OCI-LY3 (cell line): Measurements from ENCODE around the gene MCAT.

Experiments used
- EZH2phosphoT487 ChIP-seq: fragments of 200-600 bp; shearing (Covaris generic); IDR thresholded peaks from 2 replicates; pipeline ENCODE4 v1.6.1; 2018; ENCODE audit warnings: antibody characterized with exemption, mixed run types, low read depth
- TF ChIP-seq, protein P1 (sequence below): fragments of 200-600, 300-600 bp; sonication (generic); IDR thresholded peaks from 2 replicates; pipeline ENCODE4 v1.5.1; 2014; ENCODE audit warnings: antibody characterized with exemption, low read length, low read depth

DNA sequence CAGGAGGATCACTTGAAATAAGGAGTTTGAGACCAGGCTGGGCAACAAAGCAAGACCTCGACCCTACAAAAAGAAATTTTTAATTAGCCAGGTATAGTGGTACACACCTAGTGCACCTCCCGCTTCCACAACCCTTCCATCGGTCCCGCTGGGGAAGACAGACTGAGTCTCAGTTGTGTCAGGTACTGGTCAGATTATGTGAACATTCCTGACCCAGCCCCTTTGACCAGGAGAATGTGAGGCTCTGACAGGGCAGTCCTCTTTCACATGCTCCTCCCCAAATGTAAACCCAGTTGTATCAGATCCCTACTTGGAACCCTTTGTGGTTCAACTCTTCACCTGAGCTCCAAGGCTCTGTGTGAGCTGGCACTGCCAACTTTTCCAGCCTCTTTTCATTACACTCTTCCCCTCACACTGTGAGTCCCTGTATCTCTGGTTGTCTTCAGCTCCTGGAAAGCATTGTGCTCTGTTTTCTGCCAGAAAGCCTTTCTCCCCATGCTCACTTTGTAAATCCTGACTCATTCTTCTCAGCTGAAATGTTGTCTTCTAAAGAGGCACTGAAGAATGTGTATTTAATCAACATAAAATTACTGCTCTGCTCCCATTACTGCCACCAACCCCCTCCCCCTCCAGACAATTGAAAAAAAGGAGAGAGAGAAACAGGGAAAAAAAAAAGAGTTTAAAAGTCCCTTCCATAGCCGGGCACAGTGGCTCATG is 45.8 kb upstream of the MCAT start:
- TF ChIP-seq, protein P1, sequence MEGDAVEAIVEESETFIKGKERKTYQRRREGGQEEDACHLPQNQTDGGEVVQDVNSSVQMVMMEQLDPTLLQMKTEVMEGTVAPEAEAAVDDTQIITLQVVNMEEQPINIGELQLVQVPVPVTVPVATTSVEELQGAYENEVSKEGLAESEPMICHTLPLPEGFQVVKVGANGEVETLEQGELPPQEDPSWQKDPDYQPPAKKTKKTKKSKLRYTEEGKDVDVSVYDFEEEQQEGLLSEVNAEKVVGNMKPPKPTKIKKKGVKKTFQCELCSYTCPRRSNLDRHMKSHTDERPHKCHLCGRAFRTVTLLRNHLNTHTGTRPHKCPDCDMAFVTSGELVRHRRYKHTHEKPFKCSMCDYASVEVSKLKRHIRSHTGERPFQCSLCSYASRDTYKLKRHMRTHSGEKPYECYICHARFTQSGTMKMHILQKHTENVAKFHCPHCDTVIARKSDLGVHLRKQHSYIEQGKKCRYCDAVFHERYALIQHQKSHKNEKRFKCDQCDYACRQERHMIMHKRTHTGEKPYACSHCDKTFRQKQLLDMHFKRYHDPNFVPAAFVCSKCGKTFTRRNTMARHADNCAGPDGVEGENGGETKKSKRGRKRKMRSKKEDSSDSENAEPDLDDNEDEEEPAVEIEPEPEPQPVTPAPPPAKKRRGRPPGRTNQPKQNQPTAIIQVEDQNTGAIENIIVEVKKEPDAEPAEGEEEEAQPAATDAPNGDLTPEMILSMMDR: no peak
- no peak for TF ChIP-seq EZH2phosphoT487
